OCI-M1 (cell line): Measurements from ENCODE around the gene OMP.

Experiments used
- DNase-seq: peaks from one replicate; lab custom pipeline; 2025; lab: John Stamatoyannopoulos, UW

The OMP gene

DNA sequence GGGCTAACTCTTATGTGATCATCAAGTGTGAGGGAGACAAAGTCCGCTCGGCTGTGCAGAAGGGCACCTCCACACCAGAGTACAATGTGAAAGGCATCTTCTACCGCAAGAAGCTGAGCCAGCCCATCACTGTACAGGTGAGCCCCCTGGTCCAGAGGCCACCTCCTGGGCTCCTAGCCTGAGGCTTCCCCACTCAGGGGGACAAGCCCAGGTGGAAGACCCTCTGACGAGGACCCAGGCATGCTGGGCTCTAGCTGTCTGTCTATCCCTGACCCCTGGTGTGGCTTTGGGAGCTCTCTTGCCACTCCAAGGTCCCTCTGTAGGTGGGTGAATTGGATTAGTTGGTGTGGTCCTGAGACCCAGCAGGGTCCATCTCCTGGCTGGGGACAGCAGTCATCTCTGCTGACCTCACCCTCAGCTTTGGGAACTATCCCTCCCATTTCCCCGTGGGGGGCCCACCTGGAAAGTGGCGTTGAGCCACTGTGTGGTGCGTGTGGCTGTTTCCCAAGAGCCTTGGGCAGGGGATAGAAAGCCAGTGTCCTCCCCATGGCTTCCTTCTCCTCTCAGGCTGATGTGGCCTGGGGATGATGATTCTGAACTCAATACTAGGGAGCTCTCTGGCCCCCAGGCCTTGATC lies 20.1 kb downstream of the OMP start:
- DNase-seq = no peak

- DNase-seq = no peak
These were observed 21.0 kb downstream of the OMP start for GRCh38 chr11:77123591-77123990.

GRCh38 chr11:77124041-77124440 lies 21.4 kb downstream of the OMP start:
- no peak for DNase-seq

DNA sequence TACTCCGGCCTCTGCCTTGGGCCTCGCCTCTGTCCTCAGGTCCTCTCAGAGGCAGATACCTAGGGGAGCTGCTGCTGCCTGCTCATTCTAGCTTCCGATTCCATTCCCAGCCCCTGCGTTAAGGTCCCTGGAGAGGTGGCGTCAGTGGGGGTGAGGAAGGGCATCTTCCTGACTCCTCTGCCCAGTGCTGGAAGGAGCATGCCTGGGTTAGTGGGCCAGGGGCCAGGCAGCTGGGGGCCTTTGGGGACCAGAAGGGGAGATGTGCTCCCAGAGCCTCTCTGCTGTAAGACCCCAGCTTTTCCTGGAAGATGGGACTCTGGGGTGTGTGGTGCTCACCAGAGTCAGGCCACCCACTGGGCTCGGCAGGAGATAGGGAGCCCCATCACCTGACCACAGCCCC lies 21.8 kb downstream of the OMP start:
- no peak for DNase-seq

GRCh38 chr11:77125191-77125590 lies 22.6 kb downstream of the OMP start:
- DNase-seq = no peak

- no peak for DNase-seq
These were observed 23.1 kb downstream of the OMP start for GRCh38 chr11:77125695-77126094.

- DNase-seq = no peak
These were observed 23.6 kb downstream of the OMP start for GRCh38 chr11:77126156-77126775.

- no peak for DNase-seq
These were observed 24.2 kb downstream of the OMP start for GRCh38 chr11:77126861-77127234.

DNA sequence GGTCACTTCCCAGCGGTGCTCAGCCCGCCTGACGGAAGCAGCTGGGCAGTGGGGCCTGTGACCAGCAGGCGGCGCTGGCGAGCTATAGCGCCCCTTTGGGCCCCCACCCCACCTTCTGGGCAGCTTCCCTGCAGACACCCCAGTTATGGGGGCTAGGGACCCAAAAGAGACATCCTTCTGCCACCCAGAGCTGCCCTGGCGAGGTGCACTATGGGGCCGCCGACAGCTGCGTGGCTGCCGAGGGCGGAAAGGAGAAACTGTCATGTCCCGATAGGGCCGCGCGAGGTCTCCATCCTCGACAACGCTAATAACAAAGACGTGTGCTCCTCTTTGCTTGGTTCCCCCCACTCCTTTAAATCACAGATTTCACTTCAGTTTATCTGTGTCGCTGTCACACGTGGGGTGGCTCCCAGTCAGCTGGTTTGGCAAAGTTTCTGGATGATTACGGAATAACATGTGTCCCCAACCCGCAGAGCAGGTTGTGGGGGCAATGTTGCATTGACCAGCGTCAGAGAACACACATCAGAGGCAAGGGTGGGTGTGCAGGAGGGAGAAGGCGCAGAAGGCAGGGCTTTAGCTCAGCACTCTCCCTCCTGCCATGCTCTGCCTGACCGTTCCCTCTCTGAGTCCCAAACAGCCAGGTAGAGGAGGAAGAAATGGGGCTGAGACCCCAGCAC lies 24.7 kb downstream of the OMP start:
- DNase-seq = peak; percentile 84

GRCh38 chr11:77127920-77128691 lies 25.5 kb downstream of the OMP start, which contains the start of gene MYO7A:
MYO7A (plus strand) TSS chr11:77128246; CDS start chr11:77130635, 2,389 bp downstream.
- peak; percentile 59 for DNase-seq

DNA sequence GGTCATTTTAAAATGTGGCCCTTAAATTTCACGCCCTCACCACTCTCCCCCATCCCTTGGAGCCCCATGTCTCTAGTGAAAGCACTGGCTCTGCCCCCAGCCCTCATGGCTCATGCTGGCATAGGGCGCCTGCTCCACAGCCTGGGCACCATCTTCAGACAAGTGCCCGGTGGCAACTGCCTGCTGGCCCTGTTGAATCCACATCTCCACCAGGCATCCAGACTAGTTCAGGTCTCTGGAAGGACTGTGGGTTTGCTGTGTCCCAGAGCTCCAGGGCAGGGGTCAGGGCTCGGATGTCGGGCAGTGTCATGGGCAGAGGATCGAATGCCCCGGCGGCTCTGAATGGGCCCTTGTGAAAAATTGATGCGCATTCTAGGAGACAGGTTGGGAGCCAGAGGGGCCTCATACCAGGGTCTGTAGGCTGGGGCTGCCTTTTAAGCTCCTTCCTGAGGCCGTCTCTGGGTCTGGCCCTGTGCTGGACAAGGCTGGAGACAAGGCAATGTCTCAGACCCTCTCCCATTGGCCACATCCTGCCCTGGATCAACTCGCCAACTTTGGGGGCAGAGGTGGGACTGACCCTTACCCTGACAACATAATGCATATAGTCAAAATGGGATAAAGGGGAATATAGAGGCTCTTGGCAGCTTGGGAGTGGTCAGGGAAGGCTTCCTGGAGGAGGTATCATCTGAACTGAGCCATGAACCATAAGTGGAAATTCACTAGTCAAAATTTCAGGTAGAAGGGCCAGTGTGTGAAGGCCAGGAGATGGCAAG lies 26.6 kb downstream of the OMP start:
- DNase-seq = no peak

GRCh38 chr11:77129842-77130756 lies 27.5 kb downstream of the OMP start:
- DNase-seq = no peak

GRCh38 chr11:77130763-77131513 lies 28.3 kb downstream of the OMP start:
- DNase-seq = no peak

- no peak for DNase-seq
These were observed 28.9 kb downstream of the OMP start for GRCh38 chr11:77131560-77131959.

GRCh38 chr11:77135069-77135468 lies 32.4 kb downstream of the OMP start:
- DNase-seq = no peak

- no peak for DNase-seq
These were observed 33.4 kb downstream of the OMP start for GRCh38 chr11:77136074-77136473.

DNA sequence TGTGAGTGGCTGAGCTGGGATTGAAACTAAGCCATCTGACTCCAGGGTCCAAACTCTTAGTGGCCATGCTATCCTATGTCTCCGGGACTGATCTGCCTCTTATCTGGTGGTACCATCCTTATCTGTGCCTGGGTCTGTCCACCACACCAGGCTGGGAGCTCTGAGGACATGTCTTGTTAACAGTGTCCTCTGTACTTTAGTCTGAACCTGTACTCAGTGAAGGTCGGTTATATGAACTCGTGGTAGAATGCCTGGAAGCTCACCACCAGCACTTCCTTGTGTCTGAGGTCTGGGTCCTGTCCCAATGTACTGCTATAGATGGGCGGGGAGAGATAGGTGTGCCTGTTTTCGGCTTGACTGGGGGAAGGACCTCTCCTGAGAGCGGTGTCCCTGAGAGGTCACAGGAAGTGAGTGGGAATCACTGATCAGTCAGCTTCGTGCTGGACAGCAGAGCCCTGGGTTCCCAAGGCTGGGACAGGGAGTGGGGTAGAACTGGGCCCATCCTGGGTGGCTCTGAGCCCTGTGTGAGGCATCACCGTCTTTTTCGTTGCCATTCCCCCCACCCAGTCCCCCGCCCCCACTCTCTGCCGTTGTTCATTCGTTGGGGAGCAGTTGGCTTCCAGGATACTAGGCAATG lies 34.3 kb downstream of the OMP start:
- no peak for DNase-seq

- no peak for DNase-seq
These were observed 34.8 kb downstream of the OMP start for GRCh38 chr11:77137421-77137820.

GRCh38 chr11:77138106-77138649 lies 35.5 kb downstream of the OMP start:
- DNase-seq = no peak
